GM12801 (cell line): Measurements from ENCODE around the gene SH3RF1.

ENCODE experiments used
- CTCF ChIP-seq: IDR thresholded peaks from one replicate; pipeline ENCODE4 v1.5.1; 2011; ENCODE audit warnings: control low read depth; ENCODE audit not compliant: insufficient read length; ENCODE audit errors: extremely low read depth

The SH3RF1 gene

GRCh38 chr4:169207436-169208089 is 63.2 kb downstream of the SH3RF1 start:
- no peak for TF ChIP-seq CTCF

- TF ChIP-seq CTCF: no peak
These were observed 65.0 kb downstream of the SH3RF1 start for GRCh38 chr4:169205744-169206080.

DNA sequence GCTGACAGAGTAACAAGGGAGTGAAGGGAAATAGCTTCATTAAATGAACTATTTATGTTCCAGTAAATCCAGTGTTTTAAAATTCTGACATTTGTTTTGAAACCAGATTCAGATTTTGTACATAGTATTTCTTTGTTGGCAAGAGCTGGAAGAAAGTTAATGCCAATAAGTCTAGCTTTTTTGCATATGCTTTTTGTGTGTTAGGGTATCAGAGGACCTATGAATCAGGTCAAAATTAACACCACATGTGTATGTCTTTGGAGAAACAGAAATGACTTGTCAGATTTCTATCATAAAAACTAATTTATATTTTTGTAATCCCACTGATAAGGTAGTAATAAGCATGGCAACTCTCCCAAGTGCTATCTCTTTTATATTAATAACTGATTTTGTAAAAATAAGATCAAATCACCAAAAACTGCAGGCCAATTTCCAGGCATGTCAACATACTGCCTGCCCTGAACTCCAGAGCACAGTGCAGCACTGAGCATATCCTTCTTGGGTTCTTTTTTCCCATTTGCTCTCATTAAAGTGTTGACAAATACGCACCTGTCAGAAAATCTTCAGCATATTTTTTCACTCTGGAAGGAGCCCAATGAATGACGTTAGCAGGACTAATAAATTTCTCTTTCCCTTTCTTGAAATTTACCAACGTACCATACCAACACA is 65.5 kb downstream of the SH3RF1 start:
- no peak for TF ChIP-seq CTCF

- no peak for TF ChIP-seq CTCF
These were observed 66.9 kb downstream of the SH3RF1 start for GRCh38 chr4:169203891-169204290.

DNA sequence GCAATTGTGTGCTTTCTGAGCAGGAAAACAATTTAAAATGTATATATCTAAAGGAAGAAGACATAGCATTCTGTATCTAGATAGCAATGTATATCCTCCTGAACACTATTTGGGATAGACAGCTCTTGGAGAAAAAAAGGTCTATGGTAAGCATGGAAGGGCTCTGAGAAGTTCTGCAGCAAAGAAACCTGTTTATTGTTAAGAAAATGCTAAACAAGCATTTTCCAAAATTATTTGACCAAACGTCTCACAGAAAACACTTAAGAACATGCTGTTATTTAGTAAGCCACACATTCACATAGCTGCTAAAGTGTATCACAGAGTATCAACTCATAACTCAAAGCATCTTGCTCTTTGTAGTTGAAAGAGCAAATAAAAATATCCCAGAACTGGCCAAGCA is 67.9 kb downstream of the SH3RF1 start:
- TF ChIP-seq CTCF: no peak

- TF ChIP-seq CTCF: no peak
These were observed 68.5 kb downstream of the SH3RF1 start for GRCh38 chr4:169202145-169202699.

GRCh38 chr4:169201222-169202144 is 69.3 kb downstream of the SH3RF1 start:
- no peak for TF ChIP-seq CTCF
